HK-2 (cell line): Measurements from ENCODE around the gene EXOSC2.

Experiments
- DNase-seq: peaks from one replicate; pipeline ENCODE4 v3.0.0-alpha.2; 2018; ENCODE audit not compliant: unreplicated experiment

The EXOSC2 gene

GRCh38 chr9:130693426-130694191 lies at the start of gene EXOSC2:
Gene EXOSC2, plus strand, starts transcription at chr9:130693780. Its CDS starts 12 bp downstream, at chr9:130693792.
- peak; percentile 97 for DNase-seq

DNA sequence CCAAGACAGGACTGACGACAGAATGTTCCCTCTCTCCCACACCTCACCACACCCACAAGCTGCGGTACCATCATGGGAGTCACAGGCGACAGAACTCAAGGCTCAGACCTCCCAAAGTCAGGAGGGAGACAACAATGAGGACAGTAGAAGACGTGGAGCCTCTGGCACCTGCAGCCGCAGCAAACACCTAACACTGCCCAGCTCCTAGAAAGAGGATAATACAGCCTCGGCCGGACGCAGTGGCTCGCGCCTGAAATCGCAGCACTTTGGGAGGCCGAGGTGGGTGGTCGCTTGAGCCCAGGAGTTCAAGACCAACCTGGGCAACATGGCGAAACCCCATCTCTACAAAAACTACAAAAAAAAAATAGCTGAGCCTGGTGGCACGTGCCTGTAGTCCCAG lies 42.4 kb upstream of the EXOSC2 start:
- DNase-seq: no peak

GRCh38 chr9:130651752-130652151 lies 41.8 kb upstream of the EXOSC2 start:
- no peak for DNase-seq

DNA sequence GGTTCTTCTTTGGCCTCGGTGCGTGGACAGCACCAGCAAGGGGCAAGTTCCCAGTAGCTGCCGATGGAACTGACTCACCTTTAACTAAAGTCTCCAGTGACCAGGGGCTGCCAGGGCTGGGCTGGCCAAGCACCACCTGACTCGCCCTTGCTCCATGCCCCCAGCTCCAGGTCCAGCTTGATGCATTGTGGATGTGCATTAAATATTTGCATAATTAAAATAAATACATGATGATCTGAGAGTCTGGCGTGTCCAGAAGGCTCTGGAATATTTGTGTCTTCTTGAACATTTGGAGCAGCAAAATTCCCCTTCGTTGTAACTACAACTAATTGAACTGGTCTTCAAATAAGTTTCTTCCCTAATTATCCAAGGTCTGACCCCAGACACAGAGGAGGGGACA lies 38.7 kb upstream of the EXOSC2 start:
- DNase-seq: no peak

DNA sequence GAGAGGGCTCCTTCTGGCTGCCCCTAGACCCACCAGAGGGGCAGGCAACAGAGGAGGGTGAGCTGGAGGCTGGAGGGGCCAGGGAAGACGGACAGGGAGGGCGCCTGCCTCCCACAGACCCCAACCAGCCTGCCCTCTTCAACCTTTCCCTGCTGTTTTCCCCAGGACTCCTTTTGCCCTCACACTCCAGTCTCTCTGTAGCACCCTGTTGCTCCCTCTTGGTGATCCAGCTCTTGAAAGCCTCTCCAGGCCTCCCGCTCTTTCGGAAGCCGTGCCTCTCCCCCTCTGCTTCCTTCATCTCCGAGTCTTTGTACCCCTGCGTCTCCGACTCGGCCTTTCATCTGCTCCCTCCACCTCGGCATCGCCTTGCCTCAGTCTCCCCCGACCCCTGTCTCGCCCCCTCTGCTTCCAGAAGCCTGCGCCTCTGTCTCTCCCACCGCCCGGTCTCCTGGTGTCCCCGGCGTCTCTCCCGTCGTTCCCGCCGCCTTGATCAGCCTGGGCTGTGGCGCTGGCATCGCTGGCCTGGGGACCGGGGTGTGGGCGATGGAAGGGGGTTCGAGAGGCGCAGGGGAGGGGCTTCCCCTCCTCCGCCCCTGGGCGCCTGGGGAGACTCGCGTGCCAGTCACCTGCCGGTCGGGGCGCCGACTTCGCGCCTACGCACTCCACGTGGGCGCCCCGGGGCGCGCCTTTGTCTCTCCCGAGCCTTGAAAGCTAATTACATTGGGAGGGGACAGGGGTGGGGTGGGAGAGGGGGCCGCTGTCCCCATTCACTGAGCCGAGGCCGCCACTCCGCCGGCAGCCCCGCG lies 34.5 kb upstream of the EXOSC2 start:
- DNase-seq: no peak

DNA sequence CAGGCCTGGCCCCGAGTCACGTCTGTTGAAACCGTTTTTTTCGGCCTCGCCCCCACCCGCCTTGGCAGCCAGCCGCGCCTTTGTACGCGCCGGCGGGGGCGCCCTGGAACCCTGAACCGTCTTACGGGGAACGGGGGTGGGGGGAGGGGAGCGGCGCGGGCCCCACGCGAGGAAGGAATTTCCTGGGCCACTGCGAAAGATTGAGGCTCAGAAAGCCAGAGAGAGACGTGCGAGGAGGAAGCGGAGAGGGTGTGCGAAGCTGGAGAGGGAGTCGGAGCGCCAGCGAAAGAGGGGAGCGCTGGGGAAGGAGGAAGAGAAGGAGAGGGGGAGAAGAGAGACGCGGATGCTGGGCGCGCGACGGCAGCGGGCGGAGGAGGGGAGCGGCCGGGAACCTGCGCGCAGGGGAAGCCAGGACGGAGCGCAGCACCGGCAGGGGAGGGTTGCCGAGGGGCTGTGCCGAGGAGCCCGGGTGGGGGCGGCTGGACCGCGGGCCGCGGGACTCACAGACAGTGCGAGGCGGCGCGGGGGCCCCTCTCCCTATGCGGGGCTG lies 33.8 kb upstream of the EXOSC2 start:
- DNase-seq: no peak

DNA sequence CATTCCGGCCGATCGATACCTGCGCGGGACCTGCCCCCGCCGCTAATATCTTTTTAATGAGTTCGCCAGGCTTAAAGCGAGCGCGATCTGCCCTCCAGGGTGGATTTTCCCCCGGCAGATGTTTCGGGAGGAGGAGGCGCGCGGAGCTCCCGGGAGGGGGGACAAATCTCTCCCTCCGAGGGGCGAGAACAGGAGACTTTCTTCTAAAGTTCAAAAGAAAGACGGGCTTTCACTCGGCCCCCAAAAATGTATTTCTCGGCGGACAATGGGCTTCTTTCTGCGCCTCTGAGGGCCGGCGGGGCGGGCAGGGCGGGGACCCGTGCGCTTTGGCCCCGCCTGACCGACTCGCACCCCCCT lies 33.3 kb upstream of the EXOSC2 start:
- no peak for DNase-seq

GRCh38 chr9:130660683-130661450 lies 32.7 kb upstream of the EXOSC2 start:
- DNase-seq: no peak

- DNase-seq: no peak
These were observed 32.0 kb upstream of the EXOSC2 start for GRCh38 chr9:130661451-130662098.

GRCh38 chr9:130662099-130662969 lies 31.2 kb upstream of the EXOSC2 start:
- DNase-seq: no peak

GRCh38 chr9:130662970-130663257 lies 30.7 kb upstream of the EXOSC2 start:
- DNase-seq: no peak

GRCh38 chr9:130663258-130663976 lies 30.2 kb upstream of the EXOSC2 start:
- no peak for DNase-seq

DNA sequence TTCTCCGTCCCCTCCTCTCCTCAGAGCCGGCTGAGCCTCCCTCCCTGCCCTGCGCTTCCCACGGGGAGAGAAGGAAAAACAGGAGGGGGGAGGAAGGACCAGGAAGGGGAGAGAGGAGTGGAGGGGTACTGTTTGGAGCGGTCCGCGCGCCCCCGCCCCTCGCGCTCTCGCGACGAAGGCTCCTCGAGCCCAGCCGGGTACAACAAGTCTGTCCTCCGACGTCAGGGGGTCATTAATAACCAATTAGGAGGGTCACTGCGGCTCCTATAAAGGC lies 29.7 kb upstream of the EXOSC2 start:
- no peak for DNase-seq

DNA sequence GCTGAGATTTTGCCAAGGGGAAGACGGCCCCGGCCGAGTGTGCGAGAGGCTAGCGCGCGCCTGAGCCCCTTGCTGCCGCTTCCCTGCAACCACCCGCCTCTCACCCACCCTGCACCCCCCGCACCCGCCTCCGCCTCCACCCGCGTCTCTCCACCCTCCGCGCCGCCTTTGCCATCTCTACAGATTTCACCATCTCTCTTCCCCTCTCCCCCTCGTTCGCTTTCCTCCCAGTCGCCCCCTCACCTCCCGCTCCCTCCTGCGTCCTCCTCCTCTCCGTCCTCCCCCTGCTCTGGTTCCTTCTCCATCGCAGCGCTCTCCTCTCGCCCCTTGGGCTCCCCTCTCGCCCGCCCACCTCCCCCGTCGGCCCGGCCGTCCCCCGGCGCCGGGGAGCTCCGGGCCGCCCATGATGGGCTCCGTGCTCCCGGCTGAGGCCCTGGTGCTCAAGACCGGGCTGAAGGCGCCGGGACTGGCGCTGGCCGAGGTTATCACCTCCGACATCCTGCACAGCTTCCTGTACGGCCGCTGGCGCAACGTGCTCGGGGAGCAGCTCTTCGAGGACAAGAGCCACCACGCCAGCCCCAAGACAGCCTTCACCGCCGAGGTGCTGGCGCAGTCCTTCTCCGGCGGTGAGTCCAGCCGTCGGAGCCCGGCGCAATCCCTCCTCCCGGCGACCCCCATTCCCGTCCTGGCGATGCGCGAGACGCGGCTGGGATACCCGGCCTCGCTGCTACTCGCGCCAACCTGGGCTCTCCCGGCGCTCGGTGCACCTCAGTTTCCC lies 29.1 kb upstream of the EXOSC2 start, which contains the start of gene PRDM12:
Gene PRDM12 (plus strand): TSS at position 344 of the 778 bp plus-strand sequence. CDS start 60 bp downstream, at position 404.
- DNase-seq: no peak

- DNase-seq: no peak
These were observed 28.6 kb upstream of the EXOSC2 start for GRCh38 chr9:130665029-130665430.

- DNase-seq: no peak
These were observed 27.9 kb upstream of the EXOSC2 start for GRCh38 chr9:130665431-130666392.

DNA sequence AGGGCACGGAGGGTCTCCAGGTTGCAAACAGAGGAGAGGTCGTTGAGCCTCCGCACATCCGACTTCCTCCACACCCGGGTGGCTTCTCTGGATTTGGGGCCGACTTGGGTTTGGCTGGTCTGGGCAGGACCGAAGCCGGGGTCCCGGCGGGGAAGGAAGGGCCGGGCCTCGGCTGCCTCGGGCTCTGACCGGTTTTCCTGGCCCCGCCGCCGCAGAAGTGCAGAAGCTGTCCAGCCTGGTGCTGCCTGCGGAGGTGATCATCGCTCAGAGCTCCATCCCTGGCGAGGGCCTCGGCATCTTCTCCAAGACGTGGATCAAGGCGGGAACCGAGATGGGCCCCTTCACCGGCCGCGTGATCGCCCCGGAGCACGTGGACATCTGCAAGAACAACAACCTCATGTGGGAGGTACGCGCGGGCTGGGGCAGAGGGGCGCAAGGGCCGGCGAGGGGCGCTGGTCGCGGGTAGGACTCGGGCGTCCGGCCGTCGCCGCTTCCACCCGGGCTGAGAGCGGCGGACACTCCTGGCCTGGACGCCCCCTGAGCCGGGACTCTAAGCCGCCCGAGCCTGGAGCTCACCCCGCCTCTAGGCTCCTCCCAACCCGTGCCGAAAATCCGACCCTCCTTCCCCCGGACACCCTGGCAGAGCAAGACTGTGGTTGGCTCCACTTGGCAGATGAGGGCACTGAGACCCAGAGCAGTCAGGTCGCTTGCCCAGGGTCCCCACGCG lies 27.0 kb upstream of the EXOSC2 start:
- DNase-seq: no peak

GRCh38 chr9:130667120-130667435 lies 26.5 kb upstream of the EXOSC2 start:
- no peak for DNase-seq
